ENCODE data around the gene RMI2.
A peak's percentile ranks its signal among the peaks of the same experiment; 100 is the strongest.

Gene RMI2

DNA sequence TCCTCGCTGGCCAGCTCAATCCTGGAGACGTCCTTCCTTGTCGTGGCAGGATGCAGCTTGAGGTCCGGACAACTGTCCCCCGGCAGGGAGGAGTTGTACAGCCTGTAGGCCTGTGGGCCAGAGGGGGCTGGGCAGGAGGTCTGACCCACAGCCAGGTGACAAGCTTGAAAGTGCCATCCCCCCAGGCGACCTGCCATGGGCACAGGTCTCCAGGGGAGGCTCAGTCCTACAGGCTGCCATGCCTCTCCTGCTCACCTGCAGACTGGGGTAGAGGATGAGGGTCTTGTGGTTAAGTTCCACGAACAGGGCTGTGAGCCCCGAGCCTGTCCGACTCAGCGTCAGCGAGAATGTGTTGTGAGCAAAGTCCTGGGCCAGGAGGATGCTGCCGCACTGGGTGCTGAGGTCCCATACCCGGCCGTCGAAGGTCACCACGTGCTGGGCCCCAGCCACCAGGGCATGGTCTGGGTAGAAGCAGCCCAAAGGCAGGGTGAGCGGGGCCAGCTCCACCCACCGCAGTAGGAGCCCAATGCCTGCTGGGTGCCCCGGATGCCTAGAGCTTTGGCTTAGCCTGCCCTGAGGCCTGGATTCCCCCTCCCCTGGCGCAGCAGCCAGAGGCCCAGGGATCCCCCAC lies 39.8 kb downstream of the RMI2 start:
- Histone ChIP-seq H3K36me3 (ENCODE audit: control insufficient read depth in 2 of 2, insufficient read depth in 1 of 2, low read length in 2 of 2) (no peaks in the 10 kb centered on the region), H3K4me3 (ENCODE audit: low read depth, low read length) (no peak overlapping the region), H3K4me1 (ENCODE audit: control insufficient read depth, insufficient read depth, low read length) (no peaks in the 10 kb centered on the region), H3K9me3 (ENCODE audit: control insufficient read depth, insufficient read depth, low read depth, low read length) (no peaks in the 10 kb centered on the region), H3K27ac (ENCODE audit: extremely low read depth, low read depth, low read length) (no peak overlapping the region)
- POLR2A ChIA-PET, result no interaction called here
- TF ChIP-seq ZNF600 (tag by site-specific recombination; IDR thresholded peaks at IDR 0.05) (no peak), ZIC2 (tag by site-specific recombination; IDR thresholded peaks at IDR 0.05) (peak; percentile 67), ZBTB8A (tag by site-specific recombination; IDR thresholded peaks at IDR 0.05) (no peak)
- CTCF ChIA-PET, result interaction anchor here (1.1 to 1.6 kb wide), 4 partner anchors 11 to 129 kb away, joined by 3 to 6 read pairs (median 4); partner anchors contain the start of gene SOCS1

DNA sequence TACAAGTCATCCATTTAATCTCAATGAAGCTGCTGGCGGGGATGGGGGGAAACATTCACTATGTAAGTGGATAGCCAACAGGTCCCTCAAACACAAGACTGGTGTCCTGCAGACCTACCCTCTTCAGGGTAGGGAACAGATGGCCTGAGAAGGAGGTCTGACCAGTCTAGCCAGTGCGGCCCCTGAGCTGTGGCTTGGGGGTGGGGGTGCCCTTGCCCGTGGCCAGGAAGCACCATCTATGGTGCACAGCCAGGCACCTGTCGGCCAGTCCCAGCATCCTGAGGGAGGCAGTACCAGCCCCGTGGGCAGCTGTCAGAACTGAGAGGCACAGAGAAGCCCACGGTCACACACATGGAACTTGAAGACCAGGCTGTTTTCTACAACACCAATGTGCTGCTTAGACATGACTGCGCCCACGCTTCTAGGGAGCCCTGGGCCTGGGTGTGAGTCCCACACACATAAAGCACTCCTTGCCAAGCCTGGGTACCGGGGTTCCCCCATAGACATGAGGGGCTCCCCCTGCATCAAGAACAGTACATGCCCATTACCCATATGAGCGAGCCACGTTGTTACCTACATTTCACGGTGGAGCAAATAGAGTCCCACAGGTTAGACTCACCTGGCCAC lies 40.9 kb downstream of the RMI2 start:
- Histone ChIP-seq H3K9me3 (ENCODE audit: control insufficient read depth, insufficient read depth, low read depth, low read length) (no peaks in the 10 kb centered on the region), H3K27ac (ENCODE audit: extremely low read depth, low read depth, low read length) (no peak overlapping the region), H3K36me3 (ENCODE audit: control insufficient read depth in 2 of 2, insufficient read depth in 1 of 2, low read length in 2 of 2) (no peaks in the 10 kb centered on the region), H3K4me1 (ENCODE audit: control insufficient read depth, insufficient read depth, low read length) (no peaks in the 10 kb centered on the region), H3K4me3 (ENCODE audit: low read depth, low read length) (no peak overlapping the region)
- CTCF ChIA-PET, result interaction anchor here (0.5 to 4.2 kb wide), 7 partner anchors 10 to 232 kb away, joined by 3 to 20 read pairs (median 3); partner anchors contain the start of gene SOCS1
- TF ChIP-seq ZNF138 (tag by site-specific recombination; IDR thresholded peaks at IDR 0.05; ENCODE audit: borderline replicate concordance) (no peak), SCRT2 (tag by site-specific recombination; IDR thresholded peaks at IDR 0.05) (peak; percentile 55), SCRT1 (tag by site-specific recombination; IDR thresholded peaks at IDR 0.05; ENCODE audit: borderline replicate concordance) (peak; percentile 71; the same call in 1 of the 2 replicates)
- POLR2A ChIA-PET, result interaction anchor here (1.0 kb wide), 1 partner anchor 254 kb away, joined by 3 read pairs; no protein-coding TSS in a partner anchor

DNA sequence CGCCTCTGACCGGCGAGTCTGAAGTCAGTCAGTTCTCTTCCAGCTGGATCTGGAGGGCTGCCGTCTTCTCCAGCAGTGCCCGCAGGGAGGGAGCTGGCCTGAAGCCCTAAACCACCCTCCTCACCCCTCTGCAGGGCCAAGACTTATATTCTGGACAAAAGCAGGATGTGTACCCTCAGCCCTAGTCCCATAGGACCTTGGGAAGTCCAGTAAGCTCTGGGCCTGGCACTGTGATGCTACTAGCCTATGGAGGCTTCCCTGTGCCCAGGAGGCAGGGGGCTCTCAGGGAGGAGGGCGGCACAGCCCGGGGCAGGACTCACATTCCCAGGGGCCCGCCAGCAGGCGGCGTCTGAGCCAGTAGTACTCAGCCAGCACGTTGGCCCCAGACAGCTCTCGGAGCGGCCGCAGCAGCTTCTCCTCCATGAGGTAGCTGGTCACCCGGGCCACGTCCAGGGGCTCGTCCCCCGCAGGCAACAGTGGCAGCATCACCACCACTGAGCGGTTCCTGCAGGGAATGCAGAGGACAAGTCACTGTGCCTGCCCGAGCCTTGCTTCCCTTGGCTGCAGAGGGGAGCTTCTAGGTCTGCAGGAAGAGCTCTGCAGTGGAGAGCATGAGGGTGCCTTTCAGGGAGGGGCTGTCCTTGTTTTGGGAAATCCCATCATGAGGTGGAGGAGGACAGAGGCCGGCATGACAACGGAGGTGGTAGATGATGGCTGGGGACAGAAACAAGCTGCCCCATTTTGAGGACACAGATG lies 41.7 kb downstream of the RMI2 start:
- TF ChIP-seq MZF1 (tag by site-specific recombination; IDR thresholded peaks at IDR 0.05; ENCODE audit: borderline replicate concordance) (peak; percentile 29; the same call in 1 of the 2 replicates), ZNF341 (tag by site-specific recombination; IDR thresholded peaks at IDR 0.05; ENCODE audit: low read depth) (peak; percentile 96), ZNF19 (tag by site-specific recombination; IDR thresholded peaks at IDR 0.05; ENCODE audit: low read depth) (no peak), ZIC2 (tag by site-specific recombination; IDR thresholded peaks at IDR 0.05) (peak; percentile 84), ZBTB8A (tag by site-specific recombination; IDR thresholded peaks at IDR 0.05) (peak; percentile 31; the same call in 1 of the 2 replicates), ZNF600 (tag by site-specific recombination; IDR thresholded peaks at IDR 0.05) (0 out of 2 replicates have a peak, but pooled peaks have one; percentile 21), ZNF785 (tag by site-specific recombination; IDR thresholded peaks at IDR 0.05) (no peak), ZEB2 (tag by site-specific recombination; IDR thresholded peaks at IDR 0.05) (no peak), ZNF311 (tag by site-specific recombination; IDR thresholded peaks at IDR 0.05; ENCODE audit: borderline replicate concordance) (no peak), ZNF394 (tag by site-specific recombination; IDR thresholded peaks at IDR 0.05; ENCODE audit: borderline replicate concordance) (peak; percentile 45; the same call in 1 of the 2 replicates), GLI2 (tag by site-specific recombination; IDR thresholded peaks at IDR 0.05; ENCODE audit: borderline replicate concordance, low read depth) (no peak), ZNF654 (tag by site-specific recombination; IDR thresholded peaks at IDR 0.05; ENCODE audit: low read depth) (no peak)
- TF ChIP-seq, protein P1, sequence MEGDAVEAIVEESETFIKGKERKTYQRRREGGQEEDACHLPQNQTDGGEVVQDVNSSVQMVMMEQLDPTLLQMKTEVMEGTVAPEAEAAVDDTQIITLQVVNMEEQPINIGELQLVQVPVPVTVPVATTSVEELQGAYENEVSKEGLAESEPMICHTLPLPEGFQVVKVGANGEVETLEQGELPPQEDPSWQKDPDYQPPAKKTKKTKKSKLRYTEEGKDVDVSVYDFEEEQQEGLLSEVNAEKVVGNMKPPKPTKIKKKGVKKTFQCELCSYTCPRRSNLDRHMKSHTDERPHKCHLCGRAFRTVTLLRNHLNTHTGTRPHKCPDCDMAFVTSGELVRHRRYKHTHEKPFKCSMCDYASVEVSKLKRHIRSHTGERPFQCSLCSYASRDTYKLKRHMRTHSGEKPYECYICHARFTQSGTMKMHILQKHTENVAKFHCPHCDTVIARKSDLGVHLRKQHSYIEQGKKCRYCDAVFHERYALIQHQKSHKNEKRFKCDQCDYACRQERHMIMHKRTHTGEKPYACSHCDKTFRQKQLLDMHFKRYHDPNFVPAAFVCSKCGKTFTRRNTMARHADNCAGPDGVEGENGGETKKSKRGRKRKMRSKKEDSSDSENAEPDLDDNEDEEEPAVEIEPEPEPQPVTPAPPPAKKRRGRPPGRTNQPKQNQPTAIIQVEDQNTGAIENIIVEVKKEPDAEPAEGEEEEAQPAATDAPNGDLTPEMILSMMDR (tag by site-specific recombination; IDR thresholded peaks at IDR 0.05), result peak; percentile 60; the same call in 1 of the 2 replicates
- TF ChIP-seq, protein P2, sequence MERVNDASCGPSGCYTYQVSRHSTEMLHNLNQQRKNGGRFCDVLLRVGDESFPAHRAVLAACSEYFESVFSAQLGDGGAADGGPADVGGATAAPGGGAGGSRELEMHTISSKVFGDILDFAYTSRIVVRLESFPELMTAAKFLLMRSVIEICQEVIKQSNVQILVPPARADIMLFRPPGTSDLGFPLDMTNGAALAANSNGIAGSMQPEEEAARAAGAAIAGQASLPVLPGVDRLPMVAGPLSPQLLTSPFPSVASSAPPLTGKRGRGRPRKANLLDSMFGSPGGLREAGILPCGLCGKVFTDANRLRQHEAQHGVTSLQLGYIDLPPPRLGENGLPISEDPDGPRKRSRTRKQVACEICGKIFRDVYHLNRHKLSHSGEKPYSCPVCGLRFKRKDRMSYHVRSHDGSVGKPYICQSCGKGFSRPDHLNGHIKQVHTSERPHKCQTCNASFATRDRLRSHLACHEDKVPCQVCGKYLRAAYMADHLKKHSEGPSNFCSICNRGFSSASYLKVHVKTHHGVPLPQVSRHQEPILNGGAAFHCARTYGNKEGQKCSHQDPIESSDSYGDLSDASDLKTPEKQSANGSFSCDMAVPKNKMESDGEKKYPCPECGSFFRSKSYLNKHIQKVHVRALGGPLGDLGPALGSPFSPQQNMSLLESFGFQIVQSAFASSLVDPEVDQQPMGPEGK (tag by site-specific recombination; IDR thresholded peaks at IDR 0.05), result peak; percentile 51; the same call in 1 of the 2 replicates
- Histone ChIP-seq H3K27ac (ENCODE audit: extremely low read depth, low read depth, low read length) (no peak overlapping the region), H3K4me1 (ENCODE audit: control insufficient read depth, insufficient read depth, low read length) (no peaks in the 10 kb centered on the region), H3K4me3 (ENCODE audit: low read depth, low read length) (no peak overlapping the region), H3K9me3 (ENCODE audit: control insufficient read depth, insufficient read depth, low read depth, low read length) (no peaks in the 10 kb centered on the region), H3K36me3 (ENCODE audit: control insufficient read depth in 2 of 2, insufficient read depth in 1 of 2, low read length in 2 of 2) (no peaks in the 10 kb centered on the region)
- ChIA-PET POLR2A (interaction anchor here (1.0 to 1.2 kb wide), 2 partner anchors 131 to 253 kb away, joined by 3 to 4 read pairs; partner anchors contain the start of gene SOCS1), CTCF (interaction anchor here (0.5 to 4.2 kb wide), 8 partner anchors 9 to 424 kb away, joined by 3 to 20 read pairs (median 3); no protein-coding TSS in a partner anchor)
